ENCODE measurements around the gene DSCAM.

The DSCAM gene

DNA sequence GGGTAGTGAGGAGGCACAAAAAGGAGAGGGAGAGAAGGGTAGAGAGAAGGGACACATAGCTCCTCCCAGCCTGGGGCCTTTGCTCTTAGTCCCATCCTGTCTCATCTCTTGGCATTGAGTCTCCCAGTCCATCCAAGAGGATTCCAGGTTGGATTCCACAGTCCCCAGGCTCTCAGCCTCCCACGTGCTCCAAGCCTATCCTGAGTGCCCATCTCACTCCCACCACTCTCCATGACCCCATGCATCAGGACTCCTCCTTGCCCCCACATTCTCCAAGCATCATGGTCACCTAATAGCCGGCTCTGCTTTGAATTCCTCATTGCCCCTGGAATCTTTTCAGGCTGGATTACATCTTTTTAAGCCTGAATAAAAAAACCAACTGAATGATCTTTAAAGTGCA, 87.9 kb downstream of the DSCAM start:
- no peak for DNase-seq (ENCODE audit: insufficient read length)
- no peak for FAIRE-seq
- TF ChIP-seq POLR2AphosphoS5 (IDR thresholded peaks at IDR 0.05; ENCODE audit: low read depth, low read length): no peak

DNA sequence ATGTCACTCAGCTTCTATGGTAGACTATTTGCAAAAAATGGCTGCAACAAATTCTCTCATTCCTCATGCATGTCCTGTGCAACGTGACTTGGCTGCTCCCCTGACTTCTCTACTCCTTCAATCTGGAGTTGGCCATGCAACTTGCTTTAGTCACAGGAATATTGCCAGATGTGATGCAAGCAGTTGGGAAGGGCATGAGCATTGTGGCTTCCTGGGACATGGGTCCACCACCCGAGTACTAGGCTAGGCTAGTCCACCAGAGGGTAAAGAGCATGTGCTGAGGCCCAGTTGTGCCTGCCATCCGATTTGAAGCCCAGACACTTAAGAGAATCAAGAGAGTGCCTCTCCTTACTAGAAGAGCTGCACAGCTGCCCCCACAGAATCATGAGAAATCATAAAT, 89.6 kb downstream of the DSCAM start:
- TF ChIP-seq TAF1 (IDR thresholded peaks at IDR 0.05; ENCODE audit: borderline replicate concordance, low read depth, low read length): no peak
- no peak for TF ChIP-seq POLR2AphosphoS5 (IDR thresholded peaks at IDR 0.05; ENCODE audit: low read depth, low read length)
- no peak for TF ChIP-seq POLR2A (IDR thresholded peaks at IDR 0.05; ENCODE audit: low read depth, low read length)
- FAIRE-seq: no peak

DNA sequence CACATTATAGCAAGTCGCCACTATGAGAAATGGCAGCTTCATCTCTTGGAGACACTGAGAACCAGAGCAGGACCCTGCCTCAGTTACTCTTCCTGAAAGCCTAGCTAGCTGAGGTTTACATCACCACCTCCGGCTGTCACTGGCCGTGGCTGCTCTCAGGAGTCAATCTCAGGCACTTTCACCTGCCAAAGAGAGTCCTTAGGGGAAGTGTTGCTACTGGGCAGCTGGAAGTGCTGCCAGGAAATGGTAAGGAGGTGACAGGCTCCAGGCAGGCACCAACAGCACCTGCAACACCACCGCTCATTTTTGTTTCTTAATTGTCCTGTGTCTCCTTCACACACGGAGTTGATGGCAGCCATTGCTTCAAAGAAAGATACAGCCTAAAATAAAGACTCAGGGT, 92.5 kb downstream of the DSCAM start:
- DNase-seq (ENCODE audit: insufficient read length): no peak
- no peak for TF ChIP-seq TAF1 (IDR thresholded peaks at IDR 0.05; ENCODE audit: borderline replicate concordance, low read depth, low read length)
- TF ChIP-seq POLR2AphosphoS5 (IDR thresholded peaks at IDR 0.05; ENCODE audit: low read depth, low read length): no peak
- TF ChIP-seq POLR2A (IDR thresholded peaks at IDR 0.05; ENCODE audit: low read depth, low read length): no peak
- no peak for FAIRE-seq

More for the DNA sequence above, 89.6 kb downstream of the DSCAM start:
- DNase-seq (ENCODE audit: insufficient read length): no peak

DNA sequence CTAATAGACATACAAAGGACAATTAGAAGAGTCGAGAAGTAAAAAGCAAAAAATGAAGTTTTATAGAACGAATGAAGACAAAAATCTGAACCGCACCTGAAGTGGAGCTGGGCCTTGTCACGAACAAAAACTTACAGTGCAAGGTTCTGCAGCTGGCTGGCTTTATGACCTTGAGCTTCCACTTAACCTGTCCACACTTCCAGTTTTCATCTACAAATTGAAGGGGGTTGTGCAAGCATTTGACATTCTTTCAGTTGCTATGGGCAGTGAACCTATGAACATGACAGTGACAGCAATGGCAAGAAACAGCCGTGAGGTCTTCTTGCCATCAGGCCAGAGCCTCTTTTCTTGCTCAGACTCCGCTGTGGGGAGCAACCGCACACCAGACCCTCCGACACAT, 93.2 kb downstream of the DSCAM start:
- TF ChIP-seq TAF1 (IDR thresholded peaks at IDR 0.05; ENCODE audit: borderline replicate concordance, low read depth, low read length) (no peak), POLR2AphosphoS5 (IDR thresholded peaks at IDR 0.05; ENCODE audit: low read depth, low read length) (no peak), POLR2A (IDR thresholded peaks at IDR 0.05; ENCODE audit: low read depth, low read length) (no peak)
- FAIRE-seq (no peak), DNase-seq (ENCODE audit: insufficient read length) (no peak)

DNA sequence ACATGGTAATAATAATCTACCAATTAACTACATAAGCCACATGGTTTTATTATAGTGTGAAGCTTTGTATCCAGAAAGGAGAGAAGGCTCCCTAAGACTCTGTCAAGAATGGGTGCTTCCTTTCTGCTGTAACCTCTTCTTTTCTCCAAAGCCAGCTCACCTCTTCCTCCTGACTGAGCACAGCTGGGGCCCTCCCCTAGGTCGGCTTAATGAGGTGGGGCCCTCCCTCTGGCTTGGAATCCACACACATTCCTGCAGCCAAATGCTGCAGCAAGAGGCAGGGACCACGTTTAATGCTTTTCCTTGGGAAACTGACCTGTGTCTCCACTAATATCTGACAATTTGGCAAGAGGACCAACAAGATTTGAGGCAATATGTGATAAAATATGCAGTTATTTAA, 94.8 kb downstream of the DSCAM start:
- no peak for TF ChIP-seq TAF1 (IDR thresholded peaks at IDR 0.05; ENCODE audit: borderline replicate concordance, low read depth, low read length)
- no peak for TF ChIP-seq POLR2A (IDR thresholded peaks at IDR 0.05; ENCODE audit: low read depth, low read length)
- no peak for TF ChIP-seq POLR2AphosphoS5 (IDR thresholded peaks at IDR 0.05; ENCODE audit: low read depth, low read length)
- FAIRE-seq (no peak), DNase-seq (ENCODE audit: insufficient read length) (no peak)

DNA sequence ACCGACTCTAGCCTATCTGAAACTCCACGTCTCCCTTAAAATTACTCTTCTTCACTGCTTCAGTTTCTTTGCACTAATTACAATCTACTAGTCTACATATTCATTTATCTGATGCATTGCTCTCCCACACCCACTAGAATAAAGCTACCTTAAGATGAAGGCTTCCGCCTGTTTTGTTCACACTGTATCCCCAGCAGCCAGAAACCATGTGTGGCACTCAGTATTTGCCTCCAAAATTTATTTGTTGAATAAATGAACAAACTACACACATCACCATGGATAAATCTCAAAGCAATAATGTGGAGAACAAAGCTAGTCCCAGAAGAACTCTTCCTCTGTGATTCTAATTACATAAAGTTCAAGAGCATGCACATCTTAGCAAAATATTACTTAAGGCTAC, 95.7 kb downstream of the DSCAM start:
- DNase-seq (ENCODE audit: insufficient read length) (no peak), FAIRE-seq (no peak)
- TF ChIP-seq TAF1 (IDR thresholded peaks at IDR 0.05; ENCODE audit: borderline replicate concordance, low read depth, low read length) (no peak), POLR2AphosphoS5 (IDR thresholded peaks at IDR 0.05; ENCODE audit: low read depth, low read length) (no peak), POLR2A (IDR thresholded peaks at IDR 0.05; ENCODE audit: low read depth, low read length) (no peak)

DNA sequence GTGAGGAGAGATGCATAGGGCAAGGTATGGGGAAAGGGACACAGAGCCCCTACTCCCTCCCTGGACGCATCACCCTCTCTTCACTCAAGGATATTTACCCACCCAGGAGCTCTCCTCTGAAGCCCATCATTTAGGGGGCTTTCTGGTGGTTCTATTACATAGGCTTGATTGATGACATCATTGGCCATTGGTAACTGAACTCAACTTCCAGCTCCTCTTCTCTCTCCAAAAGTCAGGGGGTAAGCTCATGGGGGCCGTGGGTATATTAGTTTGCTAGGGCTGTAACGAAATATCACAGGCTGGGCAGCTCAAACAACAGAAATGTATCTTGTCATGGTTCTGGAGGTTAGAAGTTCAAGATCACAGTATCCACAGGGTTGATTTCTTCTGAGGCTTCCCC, 110.8 kb downstream of the DSCAM start:
- FAIRE-seq (no peak), DNase-seq (ENCODE audit: insufficient read length) (no peak)
- TF ChIP-seq TAF1 (IDR thresholded peaks at IDR 0.05; ENCODE audit: borderline replicate concordance, low read depth, low read length) (no peak), POLR2AphosphoS5 (IDR thresholded peaks at IDR 0.05; ENCODE audit: low read depth, low read length) (no peak), POLR2A (IDR thresholded peaks at IDR 0.05; ENCODE audit: low read depth, low read length) (no peak)

DNA sequence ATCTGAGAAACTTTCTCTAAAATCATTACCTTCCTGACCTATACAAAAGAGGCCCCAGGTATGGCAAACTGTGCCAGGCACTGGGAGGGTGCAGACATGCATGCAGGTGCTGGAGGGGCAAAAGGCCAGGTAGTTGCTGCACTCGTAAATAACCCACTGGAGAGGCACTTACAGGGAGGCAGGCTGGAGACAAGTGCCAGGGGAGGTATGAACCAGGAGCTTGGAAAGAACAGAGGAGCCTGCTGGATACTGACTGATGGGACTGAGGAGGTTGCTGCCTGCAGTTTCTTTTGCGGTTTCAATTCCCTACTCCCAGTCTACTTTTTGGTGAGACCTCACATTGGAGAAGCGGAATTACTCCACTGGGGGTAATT, 113.9 kb downstream of the DSCAM start:
- TF ChIP-seq POLR2AphosphoS5 (IDR thresholded peaks at IDR 0.05; ENCODE audit: low read depth, low read length): no peak
- TF ChIP-seq TAF1 (IDR thresholded peaks at IDR 0.05; ENCODE audit: borderline replicate concordance, low read depth, low read length): no peak
- no peak for TF ChIP-seq POLR2A (IDR thresholded peaks at IDR 0.05; ENCODE audit: low read depth, low read length)
- no peak for FAIRE-seq
- no peak for DNase-seq (ENCODE audit: insufficient read length)

DNA sequence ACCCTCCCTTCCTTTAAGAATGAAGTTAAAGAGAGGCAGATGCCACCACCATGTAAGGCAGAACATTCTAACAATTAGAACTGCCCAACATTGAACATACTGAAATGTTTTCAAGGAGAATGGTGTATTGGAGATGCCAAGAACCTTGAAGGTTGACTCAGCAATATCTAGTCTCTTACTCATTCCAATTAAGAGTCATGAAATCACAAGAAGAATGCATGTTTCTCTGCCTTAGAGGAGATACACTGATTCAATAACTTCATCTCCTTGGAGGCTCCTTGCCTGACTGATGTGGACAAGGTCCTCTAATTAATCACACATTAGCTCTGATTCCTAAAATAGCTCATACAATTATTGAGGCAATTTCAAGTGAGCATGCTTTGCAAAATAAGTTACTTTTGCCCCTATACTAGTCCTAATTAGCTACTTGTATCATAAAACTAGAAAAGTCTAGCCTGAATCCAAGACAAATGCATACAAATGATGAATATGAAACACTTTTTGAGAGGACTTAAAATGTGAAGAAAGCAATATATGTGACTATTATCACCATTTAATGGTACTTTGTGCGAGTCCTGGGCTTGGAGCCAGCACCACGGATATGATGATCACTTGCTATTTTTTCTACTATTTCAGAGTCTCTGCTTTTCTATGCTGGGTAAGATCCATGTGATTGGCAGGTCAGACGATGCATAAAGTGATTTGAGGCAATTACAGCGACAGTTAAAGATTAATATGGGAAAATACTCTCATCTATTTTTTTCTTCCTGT, 114.5 kb downstream of the DSCAM start:
- TF ChIP-seq POLR2AphosphoS5 (IDR thresholded peaks at IDR 0.05; ENCODE audit: low read depth, low read length): no peak
- no peak for TF ChIP-seq POLR2A (IDR thresholded peaks at IDR 0.05; ENCODE audit: low read depth, low read length)
- no peak for TF ChIP-seq TAF1 (IDR thresholded peaks at IDR 0.05; ENCODE audit: borderline replicate concordance, low read depth, low read length)
- DNase-seq (ENCODE audit: insufficient read length): no peak
- no peak for FAIRE-seq

DNA sequence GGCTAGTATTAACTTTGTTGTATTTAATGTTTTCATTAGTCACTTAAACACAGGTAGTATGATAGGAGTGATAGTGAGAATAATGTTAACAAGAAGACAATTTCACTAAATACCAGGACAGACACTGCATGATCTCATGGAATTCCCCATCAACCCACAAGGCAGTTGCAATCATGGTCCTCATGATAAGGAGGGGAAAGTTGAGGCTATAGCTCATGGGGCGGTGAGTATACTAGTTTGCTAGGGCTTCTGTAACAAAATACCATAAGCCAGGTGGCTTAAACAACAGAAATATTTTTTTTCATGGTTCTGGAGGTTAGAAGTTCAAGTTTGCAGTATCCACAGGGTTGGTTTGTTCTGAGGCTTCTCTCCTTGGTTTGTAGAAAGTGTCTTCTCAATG, 115.8 kb downstream of the DSCAM start:
- FAIRE-seq (no peak), DNase-seq (ENCODE audit: insufficient read length) (no peak)
- no peak for TF ChIP-seq POLR2AphosphoS5 (IDR thresholded peaks at IDR 0.05; ENCODE audit: low read depth, low read length)
- no peak for TF ChIP-seq TAF1 (IDR thresholded peaks at IDR 0.05; ENCODE audit: borderline replicate concordance, low read depth, low read length)
- TF ChIP-seq POLR2A (IDR thresholded peaks at IDR 0.05; ENCODE audit: low read depth, low read length): no peak

DNA sequence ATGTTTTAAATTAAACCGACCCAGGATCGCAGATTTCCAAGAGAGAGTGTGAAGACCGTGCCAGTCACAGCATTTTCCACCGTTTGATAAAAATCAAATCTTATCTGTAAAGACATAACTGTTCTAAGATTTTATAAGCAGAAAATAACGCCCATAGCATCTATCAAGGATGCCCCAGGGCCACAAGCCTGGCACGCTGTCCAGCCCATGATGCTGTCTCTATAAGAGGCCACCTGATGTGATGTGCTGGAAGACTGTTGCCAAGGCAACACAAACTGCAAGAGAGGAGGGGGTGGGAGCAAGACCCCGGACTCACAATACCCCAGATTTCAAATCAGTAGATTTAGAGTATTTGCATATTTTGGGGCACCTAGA, 116.5 kb downstream of the DSCAM start:
- DNase-seq (ENCODE audit: insufficient read length): no peak
- no peak for FAIRE-seq
- TF ChIP-seq TAF1 (IDR thresholded peaks at IDR 0.05; ENCODE audit: borderline replicate concordance, low read depth, low read length) (no peak), POLR2AphosphoS5 (IDR thresholded peaks at IDR 0.05; ENCODE audit: low read depth, low read length) (no peak), POLR2A (IDR thresholded peaks at IDR 0.05; ENCODE audit: low read depth, low read length) (no peak)

DNA sequence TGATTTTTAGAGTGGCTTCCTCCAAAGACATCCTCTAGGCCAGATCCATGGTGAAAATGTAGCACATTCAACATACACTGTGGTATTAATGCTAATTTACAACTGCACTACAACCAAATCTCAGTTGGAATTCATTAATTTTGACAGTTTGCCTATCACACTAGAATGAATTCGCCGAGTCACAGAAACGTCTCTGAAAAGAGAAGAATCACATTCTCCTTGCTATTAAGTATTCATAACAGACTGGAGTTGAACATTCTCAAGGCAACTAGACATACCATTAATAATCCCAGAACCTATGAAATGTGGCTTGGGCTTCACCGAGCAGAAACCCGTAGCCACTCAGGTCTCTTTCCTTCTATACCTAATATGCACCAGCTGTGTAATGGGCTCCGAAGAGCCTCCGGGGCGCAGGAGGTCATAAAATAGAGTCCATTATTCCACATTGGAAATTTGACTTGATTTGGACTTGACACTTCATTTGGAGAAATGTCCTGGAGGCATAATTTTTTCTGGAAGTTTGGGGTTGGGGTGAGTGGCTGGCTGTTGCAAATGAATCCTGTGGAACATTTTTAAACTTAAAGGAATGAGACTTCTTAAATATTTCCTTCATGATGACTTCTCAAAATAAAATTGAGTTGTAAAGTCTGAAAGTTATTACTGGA, 117.1 kb downstream of the DSCAM start:
- FAIRE-seq: no peak
- no peak for DNase-seq (ENCODE audit: insufficient read length)
- TF ChIP-seq POLR2AphosphoS5 (IDR thresholded peaks at IDR 0.05; ENCODE audit: low read depth, low read length): no peak
- no peak for TF ChIP-seq POLR2A (IDR thresholded peaks at IDR 0.05; ENCODE audit: low read depth, low read length)
- TF ChIP-seq TAF1 (IDR thresholded peaks at IDR 0.05; ENCODE audit: borderline replicate concordance, low read depth, low read length): no peak
